Measurements from ENCODE around the gene CCDC85C.

GRCh38 chr14:99552021-99552553 lies 51.9 kb downstream of the CCDC85C start:
- no peak for TF ChIP-seq POLR2A (IDR thresholded peaks at IDR 0.05)
- TF ChIP-seq CTCF (IDR thresholded peaks at IDR 0.05): no peak
